Activated CD4-positive, CD25-positive, alpha-beta regulatory T cell treated with anti-CD3 and anti-CD28 coated beads, Interleukin-2, amount 50 U/mL, for 24 hours (primary cell): ENCODE measurements around the gene ITGAE.

ENCODE experiments used
- ATAC-seq, 2 donors: fragments of 150-1000 bp; cut with Tn5 transposase; one replicate each; pipeline ENCODE4 v1.10.0; 2021; ENCODE audit warnings: mild to moderate bottlenecking in 1 of 2, moderate library complexity in 1 of 2

The ITGAE gene

GRCh38 chr17:3666516-3666915 lies 134.5 kb downstream of the ITGAE start:
- no peak for ATAC-seq

- ATAC-seq: no peak
Measured at GRCh38 chr17:3665834-3666233, 135.2 kb downstream of the ITGAE start.
